B cell (primary cell): ENCODE measurements around the gene LAMC2. TPM values are rescaled to one million over a fixed set of nuclear protein-coding genes. Genes with fewer than 3 reads are reported as not detected.

Experiments used
- ATAC-seq: fragments of 200-7000 bp; cut with Tn5 transposase; one replicate; pipeline ENCODE4 v1.10.0; 2021; ENCODE audit warnings: low read depth, mild to moderate bottlenecking, moderate number of reproducible peaks, moderate library complexity
- CTCF ChIA-PET: fragments of 350-600 bp; sonication (Branson Sonifier 250); formaldehyde crosslinking; loops from one replicate; lab custom pipeline; 2021; ENCODE audit warnings: antibody characterized with exemption, inconsistent platforms; lab: Charles Lee
- POLR2A ChIA-PET: fragments of 350-600 bp; sonication (Branson Sonifier 250); formaldehyde crosslinking; loops from one replicate; lab custom pipeline; 2021; ENCODE audit warnings: antibody characterized with exemption; lab: Charles Lee
- DNase-seq: peaks from one replicate; pipeline ENCODE4 v3.0.0; 2013
- H2AFZ ChIP-seq: 2 replicates; pipeline ENCODE4 v1.6.1; 2012; ENCODE audit warnings: mild to moderate bottlenecking, low read depth, low read length; ENCODE audit not compliant: insufficient read depth, poor library complexity, severe bottlenecking
- H3K27ac ChIP-seq, 2 donors: 1 replicate in 1 of 2; 2 replicates in 1 of 2; pipeline ENCODE4 v1.5.1; 2012 to 2013; ENCODE audit warnings: low read length in 2 of 2, mild to moderate bottlenecking in 2 of 2, moderate library complexity in 1 of 2
- H3K27me3 ChIP-seq, 4 experiments: fragments of 200-600 bp in 1 of 4; sonication (generic) in 1 of 4; replicated peaks in 1 of 4; 1 replicate in 2 of 4; 2 replicates in 2 of 4; pipeline versions ENCODE4 v1.6.1 to v1.7.0; 2013 to 2016; ENCODE audit warnings: low read length in 3 of 4, mild to moderate bottlenecking in 2 of 4, mixed read lengths in 1 of 4, moderate library complexity in 1 of 4; ENCODE audit not compliant: insufficient read depth in 4 of 4, control insufficient read depth in 3 of 4; ENCODE audit errors: control extremely low read depth in 1 of 4
- H3K36me3 ChIP-seq, 2 experiments: replicated peaks in 1 of 2; 1 replicate in 1 of 2; 2 replicates in 1 of 2; pipeline versions ENCODE4 v1.6.1 to v1.7.1; 2013; ENCODE audit warnings: low read length in 1 of 2; ENCODE audit not compliant: insufficient read depth in 2 of 2, control insufficient read depth in 1 of 2; ENCODE audit errors: control extremely low read depth in 1 of 2, extremely low read depth in 1 of 2
- H3K4me1 ChIP-seq, 2 donors: fragments of 200-600 bp in 1 of 2; sonication (generic) in 1 of 2; 1 replicate in 1 of 2; 2 replicates in 1 of 2; pipeline versions ENCODE4 v1.5.1 to v1.6.1; 2013 to 2017; ENCODE audit warnings: low read length in 2 of 2; ENCODE audit not compliant: control insufficient read depth in 2 of 2, insufficient read depth in 2 of 2
- H3K4me2 ChIP-seq: replicated peaks from 2 replicates; pipeline ENCODE3; 2012; ENCODE audit warnings: mild to moderate bottlenecking, low read depth, low read length; ENCODE audit not compliant: poor library complexity, severe bottlenecking
- H3K4me3 ChIP-seq, 5 experiments: fragments of 200-600 bp in 1 of 5; sonication (generic) in 1 of 5; 1 replicate in 3 of 5; 2 replicates in 2 of 5; pipeline versions ENCODE4 v1.5.1 to v1.7.0; 2011 to 2016; ENCODE audit warnings: low read length in 4 of 5, mild to moderate bottlenecking in 4 of 5, low read depth in 2 of 5, control low read depth in 1 of 5, moderate library complexity in 1 of 5; ENCODE audit not compliant: insufficient read depth in 1 of 5; ENCODE audit errors: control extremely low read depth in 1 of 5, extremely low read depth in 1 of 5
- H3K79me2 ChIP-seq: fragments of 200-600 bp; sonication (generic); one replicate; pipeline ENCODE4 v1.6.0; 2016; ENCODE audit warnings: low read length; ENCODE audit not compliant: control insufficient read depth, insufficient read depth
- H3K9ac ChIP-seq: fragments of 200-600 bp; sonication (generic); 2 replicates; pipeline ENCODE4 v1.6.1; 2017; ENCODE audit warnings: mild to moderate bottlenecking, low read length, moderate library complexity
- H3K9me3 ChIP-seq, 3 donors: one replicate each; pipeline versions ENCODE4 v1.6.1 to v1.7.1; 2013; ENCODE audit warnings: low read length in 2 of 3; ENCODE audit not compliant: control insufficient read depth in 2 of 3, insufficient read depth in 1 of 3; ENCODE audit errors: control extremely low read depth in 1 of 3
- H4K20me1 ChIP-seq: 2 replicates; pipeline ENCODE4 v1.6.0; 2012; ENCODE audit warnings: mild to moderate bottlenecking, low read length; ENCODE audit not compliant: insufficient read depth, control insufficient read depth, poor library complexity, severe bottlenecking
- H3K27ac Mint-ChIP-seq: one replicate; pipeline ENCODE4 v1.8.0; 2021; ENCODE audit warnings: mixed read lengths
- H3K27me3 Mint-ChIP-seq: one replicate; pipeline ENCODE4 v1.8.0; 2021; ENCODE audit warnings: mixed read lengths
- H3K4me1 Mint-ChIP-seq: one replicate; pipeline ENCODE4 v1.8.0; 2021; ENCODE audit warnings: mixed read lengths
- H3K4me3 Mint-ChIP-seq: one replicate; pipeline ENCODE4 v1.8.0; 2021; ENCODE audit warnings: mixed read lengths
- H3K9me3 Mint-ChIP-seq: one replicate; pipeline ENCODE4 v1.8.0; 2022; ENCODE audit warnings: mixed read lengths; ENCODE audit not compliant: insufficient read depth
- CTCF ChIP-seq: fragments of 200-600 bp; IDR thresholded peaks from one replicate; pipeline ENCODE4 v1.8.0; 2022; ENCODE audit warnings: antibody characterized with exemption, mild to moderate bottlenecking
- EZH2 ChIP-seq: IDR thresholded peaks from 2 replicates; pipeline ENCODE4 v1.6.1; 2012; ENCODE audit warnings: borderline replicate concordance, low read depth, mild to moderate bottlenecking, moderate library complexity, low read length; ENCODE audit not compliant: insufficient read depth, poor library complexity, severe bottlenecking
- WGBS: methylation state at CpG from one replicate; pipeline ENCODE4 v1.1.5; 2013; ENCODE audit warnings: missing lambda C conversion rate; ENCODE audit not compliant: insufficient coverage; 5-methylcytosine and 5-hydroxymethylcytosine counted together
- intact Hi-C: fragments of 100-400 bp; cut with micrococcal nuclease; formaldehyde crosslinking; loops from one replicate; pipeline ENCODE4 v1.10.0; 2022
- polyA plus RNA-seq: library from polyadenylated mRNA; depleted of rRNA; stranded (reverse); fragments of >200 nt; gene quantifications from 2 replicates; pipeline ENCODE4 v1.2.3, GENCODE V29; 2012
- total RNA-seq, 2 donors: library from RNA; stranded (reverse); fragments of 120-200 nt in 1 of 2; gene quantifications; 1 replicate in 1 of 2; 2 replicates in 1 of 2; pipeline versions ENCODE4 v1.2.3 to v1.2.4, GENCODE V29; 2013 to 2022

Gene LAMC2
- total and polyA plus RNA-seq, 2 donors (not counting 1 experiment from before 2014, with no cell fraction given), result not detected

- no peak overlapping the region for H3K4me3 Mint-ChIP-seq
- WGBS, result 51% methylated on average over 12 of the region's 15 CpGs
- no peaks in the 10 kb centered on the region for H3K79me2 ChIP-seq
- H3K36me3 ChIP-seq, result no peaks in the 10 kb centered on the region
- peaks cover 0 to 6% (median 2%) of the 10 kb centered on the region in 4 experiments for H3K27me3 ChIP-seq
- POLR2A ChIA-PET, result no interaction called here
- H3K9me3 ChIP-seq, result no peaks in the 10 kb centered on the region
- peaks cover 2% of the 10 kb centered on the region for H3K4me1 Mint-ChIP-seq
- H3K27ac Mint-ChIP-seq, result no peak overlapping the region
- H3K9ac ChIP-seq, result no peak overlapping the region
- CTCF ChIA-PET, result interaction anchor here (0.6 to 1.2 kb wide), 3 partner anchors 272 to 1126 kb away, joined by 3 to 6 read pairs (median 3); no protein-coding TSS in a partner anchor
- TF ChIP-seq CTCF, result peak; percentile 31
- no peak for TF ChIP-seq EZH2
- DNase-seq (no peak), ATAC-seq (no peak)
- no peaks in the 10 kb centered on the region for H4K20me1 ChIP-seq
- intact Hi-C loops, result no loop called here
- H3K27ac ChIP-seq, result no peak overlapping the region
- no peak overlapping the region for H3K4me2 ChIP-seq
- no peak overlapping the region for H3K4me3 ChIP-seq
- H3K9me3 Mint-ChIP-seq, result no peaks in the 10 kb centered on the region
- peaks cover 6% of the 10 kb centered on the region for H3K27me3 Mint-ChIP-seq
- H2AFZ ChIP-seq, result no peak overlapping the region
- H3K4me1 ChIP-seq, result no peaks in the 10 kb centered on the region
These were observed 48.8 kb downstream of the LAMC2 start for GRCh38 chr1:183234660-183235476.

- Mint-ChIP-seq H3K4me3 (no peak overlapping the region), H3K27me3 (peaks cover 6% of the 10 kb centered on the region), H3K4me1 (peaks cover 2% of the 10 kb centered on the region), H3K27ac (no peak overlapping the region), H3K9me3 (no peaks in the 10 kb centered on the region)
- ATAC-seq, result no peak
- Histone ChIP-seq H4K20me1 (no peaks in the 10 kb centered on the region), H3K4me1 (no peaks in the 10 kb centered on the region), H2AFZ (no peak overlapping the region), H3K27me3 (peaks cover 0 to 10% (median 2%) of the 10 kb centered on the region in 4 experiments), H3K9ac (no peak overlapping the region), H3K36me3 (no peaks in the 10 kb centered on the region), H3K4me2 (no peak overlapping the region), H3K9me3 (no peaks in the 10 kb centered on the region), H3K4me3 (no peak overlapping the region), H3K27ac (no peak overlapping the region), H3K79me2 (no peaks in the 10 kb centered on the region)
- DNase-seq, result no peak
- ChIA-PET CTCF (interaction anchor here (0.8 to 1.2 kb wide), 2 partner anchors 273 to 1126 kb away, joined by 3 to 6 read pairs; no protein-coding TSS in a partner anchor), POLR2A (no interaction called here)
- WGBS, result 87% methylated on average over 6 of the region's 14 CpGs
- TF ChIP-seq CTCF, result no peak
- TF ChIP-seq EZH2, result no peak
- intact Hi-C loops, result no loop called here
These were observed 49.4 kb downstream of the LAMC2 start for GRCh38 chr1:183235503-183235902.
